ENCODE results near the gene BOD1.

GRCh38 chr5:173577166-173577565, 39.3 kb downstream of the BOD1 start:
- TF ChIP-seq GATA3 (IDR thresholded peaks at IDR 0.05; ENCODE audit: low read depth, low read length) (no peak), GATA2 (IDR thresholded peaks at IDR 0.05; ENCODE audit: low read depth, low read length) (no peak)
